Ovary (tissue), 9 donors: ENCODE data around the gene ADGRG2. TPM values are rescaled to one million over a fixed set of nuclear protein-coding genes. Genes with fewer than 3 reads are reported as not detected.

Source experiments
- DNase-seq, 5 donors: peaks; one replicate each; pipeline ENCODE4 v3.0.0-alpha.2; 2019 to 2020
- H3K27ac ChIP-seq, 2 donors: fragments of 200-600 bp; one replicate each; pipeline versions ENCODE4 v1.5.1 to v1.8.0; 2019 to 2022
- H3K27me3 ChIP-seq: fragments of 200-600 bp; one replicate; pipeline ENCODE4 v1.8.0; 2022
- H3K36me3 ChIP-seq: fragments of 200-600 bp; sonication (generic); one replicate; pipeline ENCODE4 v1.5.1; 2019
- H3K4me1 ChIP-seq: one replicate; pipeline ENCODE4 v1.8.1; 2013; ENCODE audit warnings: mild to moderate bottlenecking, moderate library complexity; ENCODE audit not compliant: insufficient read depth
- H3K4me3 ChIP-seq: fragments of 200-600 bp; sonication (generic); one replicate; pipeline ENCODE4 v1.5.1; 2017
- H3K9me3 ChIP-seq, 2 donors: fragments of 200-600 bp in 1 of 2; sonication (generic) in 1 of 2; one replicate each; pipeline versions ENCODE4 v1.5.1 to v1.8.1; 2013 to 2019; ENCODE audit warnings: mild to moderate bottlenecking in 1 of 2, moderate library complexity in 1 of 2
- EP300 ChIP-seq: sonication (generic); formaldehyde crosslinking; IDR thresholded peaks from one replicate; pipeline ENCODE4 v1.6.1; 2017; ENCODE audit warnings: antibody characterized with exemption
- POLR2A ChIP-seq: fragments of 450-650 bp; IDR thresholded peaks from one replicate; pipeline ENCODE4 v1.6.1; 2017; ENCODE audit warnings: antibody characterized with exemption, mild to moderate bottlenecking, moderate library complexity
- WGBS, 3 donors: extraction: QIAGEN DNeasy Blood & Tissue Kit in 1 of 3; methylation state at CpG; one replicate each; pipeline versions ENCODE4 v1.1.5 to v1.1.7; 2013 to 2017; 5-methylcytosine and 5-hydroxymethylcytosine counted together
- intact Hi-C, 4 donors: fragments of 100-400 bp; cut with DNase I; formaldehyde crosslinking; loops; one replicate each; pipeline versions ENCODE4 v1.11.0 to v1.15.1; 2022 to 2023
- polyA plus RNA-seq, 2 donors: library from polyadenylated mRNA; stranded (reverse); fragments of 200-250 nt in 1 of 2; fragments of 350-450 nt in 1 of 2; fragmentation: Illumina TruSeq in 1 of 2; extraction: RNeasy Lipid Tissue Mini Kit (QIAGEN cat#74804) in 1 of 2; gene quantifications; one replicate each; pipeline ENCODE4 v1.2.3, GENCODE V29; 2013 to 2014
- total RNA-seq, 7 donors: library from RNA; depleted of rRNA in 2 of 7; stranded (reverse); fragments of >200 nt in 2 of 7; fragmentation: NEBNext Ultra II Directional in 3 of 7; extraction: Animal tissue kit (Norgen Biotek cat#: 25700) in 3 of 7; gene quantifications; one replicate each; pipeline versions ENCODE4 v1.1.0 to v1.2.4, GENCODE V29; 2016 to 2023
- TF ChIP-seq, protein P1 (sequence below), 3 donors: fragments of 450-650 bp in 2 of 3; fragments of 200-600 bp in 1 of 3; IDR thresholded peaks; one replicate each; pipeline versions ENCODE4 v1.5.1 to v1.8.0; 2016 to 2022; ENCODE audit warnings: antibody characterized with exemption in 3 of 3, mild to moderate bottlenecking in 1 of 3
- donor health status: DM: no; HTN: no; CAD: no; lungs with moderate emphysema.
- donor health status: DM: no; HTN: no; CAD: no.
- donor health status: Bipolar disorder and iron deficiency.
- donor health status: DM: yes; HTN: yes; CAD: no.
- donor health status: DM: no; HTN: no; CAD: no.
- donor health status: DM: yes; HTN: yes; CAD: no.

ADGRG2 gene
- total and polyA plus RNA-seq, 9 donors: 0.08 to 16.2 (median 1.3) TPM

DNA sequence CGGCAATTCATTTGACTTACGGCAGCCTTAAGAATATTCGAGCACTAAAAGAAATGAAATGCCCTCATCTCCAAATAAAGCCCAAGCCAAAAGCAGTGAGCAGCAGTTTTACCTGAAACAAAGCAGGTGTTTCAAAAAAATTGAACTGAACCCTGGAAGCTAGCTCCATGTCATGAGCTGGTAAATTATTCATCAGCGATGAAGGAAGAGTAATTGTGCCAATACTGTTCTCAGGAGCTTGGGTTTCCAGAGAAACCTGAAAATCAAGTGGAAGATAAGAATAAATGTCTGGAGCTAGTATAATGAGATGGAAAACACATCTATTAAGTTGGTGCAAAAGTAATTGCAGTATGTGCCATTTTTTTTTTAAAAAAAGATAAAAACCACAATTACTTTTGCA is 114.4 kb downstream of the ADGRG2 start:
- 85 to 92% (median 88%) methylated on average over 4 of the region's 4 CpGs for WGBS, 3 donors
- TF ChIP-seq POLR2A (no peak), EP300 (no peak)
- TF ChIP-seq, protein P1, sequence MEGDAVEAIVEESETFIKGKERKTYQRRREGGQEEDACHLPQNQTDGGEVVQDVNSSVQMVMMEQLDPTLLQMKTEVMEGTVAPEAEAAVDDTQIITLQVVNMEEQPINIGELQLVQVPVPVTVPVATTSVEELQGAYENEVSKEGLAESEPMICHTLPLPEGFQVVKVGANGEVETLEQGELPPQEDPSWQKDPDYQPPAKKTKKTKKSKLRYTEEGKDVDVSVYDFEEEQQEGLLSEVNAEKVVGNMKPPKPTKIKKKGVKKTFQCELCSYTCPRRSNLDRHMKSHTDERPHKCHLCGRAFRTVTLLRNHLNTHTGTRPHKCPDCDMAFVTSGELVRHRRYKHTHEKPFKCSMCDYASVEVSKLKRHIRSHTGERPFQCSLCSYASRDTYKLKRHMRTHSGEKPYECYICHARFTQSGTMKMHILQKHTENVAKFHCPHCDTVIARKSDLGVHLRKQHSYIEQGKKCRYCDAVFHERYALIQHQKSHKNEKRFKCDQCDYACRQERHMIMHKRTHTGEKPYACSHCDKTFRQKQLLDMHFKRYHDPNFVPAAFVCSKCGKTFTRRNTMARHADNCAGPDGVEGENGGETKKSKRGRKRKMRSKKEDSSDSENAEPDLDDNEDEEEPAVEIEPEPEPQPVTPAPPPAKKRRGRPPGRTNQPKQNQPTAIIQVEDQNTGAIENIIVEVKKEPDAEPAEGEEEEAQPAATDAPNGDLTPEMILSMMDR (IDR thresholded peaks at IDR 0.05): no peak
- Histone ChIP-seq H3K4me3 (no peak overlapping the region), H3K27ac (no peak overlapping the region), H3K27me3 (no peaks in the 10 kb centered on the region), H3K4me1 (no peaks in the 10 kb centered on the region), H3K9me3 (no peaks in the 10 kb centered on the region), H3K36me3 (no peaks in the 10 kb centered on the region)
- intact Hi-C loops: no loop called here
- no peak for DNase-seq

DNA sequence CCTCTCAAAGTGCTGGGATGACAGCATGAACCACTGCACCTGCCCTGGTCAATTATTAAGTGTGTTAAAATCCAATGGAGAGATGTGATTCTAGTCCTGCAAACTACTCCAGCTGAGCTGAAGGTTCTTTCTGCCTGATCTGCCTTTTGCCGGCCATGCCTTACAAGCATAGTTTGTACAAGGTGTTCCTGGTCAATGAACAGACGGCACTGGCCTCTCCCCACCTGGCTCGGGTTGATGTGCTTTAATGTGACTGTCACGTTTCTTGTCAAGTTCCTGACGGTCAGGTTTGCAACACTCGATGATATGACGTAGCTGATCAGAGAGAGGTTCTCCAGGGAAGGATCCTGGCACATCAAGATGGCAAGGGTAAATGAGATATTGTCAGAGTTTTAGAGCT is 115.3 kb downstream of the ADGRG2 start:
- Histone ChIP-seq H3K9me3 (no peaks in the 10 kb centered on the region), H3K27ac (no peak overlapping the region), H3K4me3 (no peak overlapping the region), H3K4me1 (no peaks in the 10 kb centered on the region), H3K36me3 (no peaks in the 10 kb centered on the region), H3K27me3 (no peaks in the 10 kb centered on the region)
- 74 to 79% (median 79%) methylated on average over 7 of the region's 7 CpGs for WGBS, 3 donors
- DNase-seq: no peak
- TF ChIP-seq, protein P1 (IDR thresholded peaks at IDR 0.05): no peak
- TF ChIP-seq POLR2A (no peak), EP300 (no peak)
- intact Hi-C loops: no loop called here

GRCh38 chrX:19005909-19006308 is 116.4 kb downstream of the ADGRG2 start:
- H3K27ac ChIP-seq: no peak overlapping the region
- intact Hi-C loops: no loop called here

GRCh38 chrX:19003756-19004155 is 118.5 kb downstream of the ADGRG2 start:
- TF ChIP-seq, protein P1 (IDR thresholded peaks at IDR 0.05): no peak
- Histone ChIP-seq H3K36me3 (no peaks in the 10 kb centered on the region), H3K9me3 (no peaks in the 10 kb centered on the region), H3K4me1 (no peaks in the 10 kb centered on the region), H3K27me3 (no peaks in the 10 kb centered on the region), H3K27ac (no peak overlapping the region), H3K4me3 (no peak overlapping the region)
- WGBS, 3 donors: 81 to 86% (median 85%) methylated on average over 5 of the region's 5 CpGs
- DNase-seq: no peak
- intact Hi-C loops: no loop called here

More at GRCh38 chrX:19005909-19006308, 116.4 kb downstream of the ADGRG2 start:
- DNase-seq: no peak
- no peak for TF ChIP-seq POLR2A
- Histone ChIP-seq H3K4me1 (no peaks in the 10 kb centered on the region), H3K9me3 (no peaks in the 10 kb centered on the region), H3K4me3 (no peak overlapping the region), H3K27me3 (no peaks in the 10 kb centered on the region), H3K36me3 (no peaks in the 10 kb centered on the region)
- WGBS, 3 donors: 70 to 81% (median 75%) methylated on average over 4 of the region's 4 CpGs

DNA sequence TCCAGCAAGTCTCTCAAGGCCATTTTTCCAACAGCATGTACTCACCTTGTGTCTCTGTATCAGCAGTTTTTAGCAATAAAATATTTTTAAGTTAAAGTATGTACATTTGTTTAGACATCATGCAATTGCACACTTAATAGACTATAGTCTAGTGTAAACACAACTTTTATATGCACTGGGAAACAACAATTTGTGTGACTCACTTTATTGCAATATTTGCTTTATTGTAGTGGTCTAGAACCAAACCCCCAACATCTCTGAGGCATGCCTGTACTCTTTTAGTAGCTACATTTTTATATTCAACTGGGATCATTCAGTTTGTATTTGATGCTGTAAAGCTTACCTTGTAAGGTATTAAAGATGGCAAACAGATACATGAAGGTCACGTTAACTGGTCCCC is 123.6 kb downstream of the ADGRG2 start:
- Histone ChIP-seq H3K27ac (no peak overlapping the region), H3K9me3 (no peaks in the 10 kb centered on the region), H3K27me3 (no peaks in the 10 kb centered on the region), H3K4me3 (no peak overlapping the region), H3K4me1 (peaks cover 2% of the 10 kb centered on the region), H3K36me3 (no peaks in the 10 kb centered on the region)
- WGBS, 3 donors: 23 to 48% (median 27%) methylated on average over 1 of the region's 1 CpG
- intact Hi-C loops: no loop called here
- TF ChIP-seq, protein P1 (IDR thresholded peaks at IDR 0.05): no peak
- TF ChIP-seq POLR2A (no peak), EP300 (no peak)
- no peak for DNase-seq
